SK-N-SH (cell line): ENCODE results near the gene TP63.

Experiments used
- CTCF ChIP-seq: fragments of 200-600 bp; sonication (generic); IDR thresholded peaks from 2 replicates; pipeline ENCODE4 v1.6.1; 2017; ENCODE audit warnings: antibody characterized with exemption, mild to moderate bottlenecking, moderate library complexity
- EP300 ChIP-seq, 2 experiments: IDR thresholded peaks; 2 replicates each; pipeline versions ENCODE4 v1.4.0 to v1.6.1; 2012; ENCODE audit warnings: borderline replicate concordance in 1 of 2, low read depth in 1 of 2, low read length in 1 of 2
- JUND ChIP-seq: IDR thresholded peaks from 2 replicates; pipeline ENCODE4 v1.4.0; 2012

- TF ChIP-seq JUND (no peak), CTCF (no peak), EP300 (IDR thresholded peaks at IDR 0.05; ENCODE audit: borderline replicate concordance in 1 of 2, low read depth in 1 of 2, low read length in 1 of 2) (no peak)
These were observed 4.2 kb downstream of the TP63 start for GRCh38 chr3:189635339-189635738.
